Measurements from ENCODE around the gene TP53I11.

The TP53I11 gene

DNA sequence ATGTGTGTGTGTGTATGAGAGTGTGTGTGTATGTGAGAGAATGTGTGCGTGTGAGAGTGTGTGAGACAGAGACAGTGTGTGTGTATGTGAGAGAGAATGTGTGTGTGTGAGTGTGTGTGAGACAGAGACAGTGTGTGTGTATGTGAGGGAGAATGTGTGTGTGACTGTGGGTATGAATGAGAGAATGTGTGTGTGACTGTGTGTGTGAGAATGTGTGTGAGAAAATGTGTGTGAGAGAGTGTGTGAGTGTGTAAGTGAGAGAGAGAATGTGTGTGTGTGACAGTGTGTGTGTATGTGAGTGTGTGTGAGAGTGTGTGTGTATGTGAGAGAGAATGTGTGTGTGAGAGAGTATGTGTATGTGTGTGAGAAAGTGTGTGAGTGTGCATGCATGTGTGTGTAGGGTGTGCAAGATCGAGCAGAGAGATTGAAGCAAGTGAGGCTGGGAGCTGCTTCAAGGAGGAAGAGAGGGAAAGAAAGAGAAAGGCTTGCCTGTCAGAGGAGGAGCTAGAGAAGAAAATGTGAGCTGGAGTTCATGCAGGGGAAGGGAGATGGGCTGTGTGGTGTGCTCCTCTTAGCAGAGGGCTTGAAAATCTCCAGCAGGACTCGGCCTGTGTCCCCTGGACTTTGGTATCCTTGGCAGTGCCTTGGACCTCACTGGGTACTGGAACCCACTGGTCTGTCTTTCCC lies 27.7 kb upstream of the TP53I11 start:
- no peak for DNase-seq

DNA sequence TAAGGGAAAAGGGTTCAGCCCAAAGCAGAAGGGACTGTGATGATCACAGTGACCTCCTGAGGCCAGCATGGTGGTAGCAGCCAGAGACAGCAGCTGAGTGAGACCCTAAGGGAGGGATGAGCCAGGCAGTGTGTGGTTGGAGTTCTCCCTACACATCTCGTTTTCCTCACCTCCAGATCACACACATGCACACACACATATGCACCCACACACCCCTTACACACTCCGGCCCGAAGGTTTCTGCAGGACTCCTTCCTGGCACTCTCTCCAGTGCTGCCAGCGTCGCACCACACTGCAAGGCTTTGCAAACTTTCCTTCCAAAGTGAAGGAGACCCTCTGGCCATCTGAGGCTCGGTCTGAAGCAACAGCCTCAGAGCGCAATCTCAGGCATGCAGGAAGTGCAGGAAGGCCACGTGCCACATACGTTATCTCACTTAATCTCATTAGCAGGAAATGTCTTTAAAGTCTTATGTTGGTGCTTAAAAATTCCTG lies 26.9 kb upstream of the TP53I11 start:
- DNase-seq = peak; percentile 33

DNA sequence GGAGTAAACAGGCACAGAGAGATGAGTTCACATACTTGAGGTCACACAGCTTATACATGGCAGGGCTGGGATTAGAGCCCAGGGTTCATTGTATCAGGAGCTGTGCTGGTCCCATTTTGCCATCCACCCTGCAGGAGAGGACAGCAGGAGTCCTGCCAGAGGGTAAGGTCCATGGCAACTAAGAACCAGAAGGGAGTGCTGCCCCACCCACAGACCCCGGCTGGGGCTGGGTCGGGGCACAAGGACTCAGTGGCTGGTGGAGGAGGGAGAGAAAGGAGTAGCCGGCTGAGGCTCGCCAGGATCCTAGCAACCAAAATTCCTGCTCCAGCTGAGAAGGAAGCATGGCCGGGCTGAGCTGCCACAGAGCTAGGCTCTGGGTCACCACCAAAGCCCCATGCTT lies 25.9 kb upstream of the TP53I11 start:
- DNase-seq = no peak

DNA sequence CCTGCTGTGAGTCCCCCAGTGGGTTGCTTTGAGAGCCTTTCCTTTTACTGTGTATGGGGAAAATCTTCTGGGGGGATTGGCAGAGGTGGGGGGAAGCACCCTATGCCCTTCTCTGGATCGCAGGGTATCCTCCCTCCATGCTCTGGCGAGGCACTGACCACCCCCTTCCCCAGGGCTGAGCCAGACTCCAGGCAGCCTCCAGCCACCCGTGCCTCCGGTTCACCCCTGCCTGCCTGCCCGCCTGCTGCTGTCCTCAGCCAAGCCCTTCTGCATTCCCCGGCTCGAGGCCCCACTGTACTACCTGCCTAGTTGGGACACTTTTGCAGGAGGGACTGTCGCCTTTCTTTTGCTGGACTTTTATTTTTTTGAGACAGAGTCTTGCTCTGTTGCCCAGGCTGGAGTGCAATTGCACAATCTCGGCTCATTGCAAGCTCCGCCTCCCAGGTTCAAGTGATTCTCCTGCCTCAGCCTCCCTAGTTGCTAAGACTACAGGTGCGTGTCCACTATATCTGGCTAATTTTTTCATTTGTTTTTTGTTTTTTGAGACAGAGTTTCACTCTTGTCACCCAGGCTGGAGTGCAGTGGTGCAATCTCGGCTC lies 23.8 kb upstream of the TP53I11 start:
- DNase-seq = no peak

DNA sequence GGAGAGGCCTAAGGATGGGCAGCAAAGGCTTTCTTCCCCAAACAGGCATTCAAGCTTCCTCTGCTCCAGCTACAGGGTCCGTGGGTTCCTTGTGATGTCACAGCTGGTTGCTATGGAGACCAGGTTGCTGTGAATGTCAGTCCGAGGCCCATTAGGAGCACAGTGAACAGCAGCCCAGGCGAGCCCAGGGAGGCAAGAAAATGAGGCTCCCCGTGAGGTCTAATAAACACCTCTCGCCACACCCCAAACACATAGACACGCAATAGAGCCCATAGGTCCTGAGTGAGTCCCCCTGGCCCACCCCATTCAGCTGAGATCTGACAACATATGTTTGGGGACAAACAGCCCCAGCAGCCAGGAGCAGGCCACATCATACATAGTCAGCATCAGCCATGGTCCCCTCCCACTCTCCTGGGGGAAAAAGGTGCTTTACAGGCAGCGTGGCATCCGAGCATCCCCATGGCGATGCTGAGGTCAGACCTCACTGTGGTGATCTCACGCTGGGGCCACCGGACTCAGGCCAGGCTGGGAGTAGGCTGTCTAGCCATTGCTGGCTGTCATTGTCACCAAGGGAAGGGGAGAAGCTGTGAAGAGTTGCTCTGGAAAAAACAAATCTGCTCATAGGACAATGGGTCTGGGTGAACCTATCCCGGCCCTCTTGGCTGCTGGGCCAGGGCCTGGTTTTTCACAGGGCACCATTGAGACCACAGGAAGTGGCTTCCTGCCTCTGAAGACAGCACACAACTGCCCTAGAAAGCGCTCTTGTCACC lies 23.1 kb upstream of the TP53I11 start:
- no peak for DNase-seq

DNA sequence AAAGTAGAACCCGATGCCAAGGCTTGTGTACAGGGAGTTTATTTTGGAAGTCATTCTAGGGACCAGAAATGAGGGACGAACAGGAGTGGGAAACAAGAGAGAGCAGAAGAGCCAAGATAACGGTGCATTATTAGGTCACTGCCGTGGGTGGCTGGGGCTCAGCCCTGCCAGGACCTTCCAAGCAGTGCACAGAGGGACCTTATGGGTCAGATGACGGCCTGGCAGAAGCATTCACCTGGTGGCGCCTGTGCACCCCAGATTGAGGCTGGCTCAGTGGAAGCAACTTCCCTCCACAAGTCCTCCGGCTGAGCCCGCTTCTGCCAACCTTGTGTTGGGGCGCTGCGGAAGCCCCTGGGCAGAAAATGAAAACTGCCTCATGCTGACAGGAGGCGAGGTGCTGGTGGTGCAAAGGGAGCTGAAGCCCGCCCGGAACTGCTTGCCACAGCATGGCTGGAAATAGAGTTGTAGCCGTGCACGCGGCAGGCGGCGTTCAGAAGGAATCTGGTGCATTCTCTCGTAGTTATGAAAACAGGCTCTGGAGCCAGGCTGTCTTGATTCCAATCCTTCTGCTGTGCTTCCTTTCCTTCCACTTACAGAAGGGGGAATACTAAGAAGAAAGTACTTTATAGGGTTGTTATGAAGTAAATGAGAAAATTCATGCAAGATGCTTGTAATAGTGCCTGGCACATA lies 22.2 kb upstream of the TP53I11 start:
- no peak for DNase-seq

DNA sequence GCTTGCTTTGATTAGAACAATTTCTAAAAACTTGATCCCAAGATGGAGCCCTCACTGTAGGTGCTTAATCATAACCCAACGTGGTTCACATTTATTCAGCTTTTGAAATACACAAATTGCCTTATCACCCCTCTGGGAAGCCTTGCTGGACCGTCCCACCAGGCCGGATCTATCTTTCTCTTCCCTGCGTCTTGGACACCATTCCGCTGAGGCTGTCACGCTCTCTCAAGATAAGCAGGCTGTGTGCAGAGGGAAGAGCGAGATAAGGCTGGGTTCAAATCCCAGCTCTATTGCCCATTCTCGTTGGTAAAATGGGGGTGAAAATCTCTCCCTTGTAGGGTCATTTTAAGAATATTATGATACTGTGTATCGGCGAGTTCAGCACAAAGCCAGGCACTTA lies 20.5 kb upstream of the TP53I11 start:
- DNase-seq = no peak

DNA sequence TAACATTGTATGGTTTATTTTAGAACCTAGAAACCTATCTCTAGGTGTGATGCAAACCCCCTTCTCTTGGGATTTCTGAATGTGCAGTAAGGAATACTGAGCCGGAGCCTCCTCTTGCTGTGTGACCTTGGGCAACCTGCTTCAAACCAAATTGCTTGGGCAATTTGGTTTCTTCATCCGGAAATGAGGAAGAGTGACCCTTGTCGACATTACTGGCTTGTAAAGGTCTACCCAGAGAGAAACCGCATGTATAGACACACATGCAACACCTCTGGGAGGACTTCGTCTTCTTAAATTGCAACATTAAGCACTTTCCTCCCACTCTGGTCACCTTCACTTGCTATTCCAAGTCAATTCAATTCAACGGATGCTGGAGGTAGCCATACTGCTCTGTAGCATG lies 19.6 kb upstream of the TP53I11 start:
- no peak for DNase-seq

DNA sequence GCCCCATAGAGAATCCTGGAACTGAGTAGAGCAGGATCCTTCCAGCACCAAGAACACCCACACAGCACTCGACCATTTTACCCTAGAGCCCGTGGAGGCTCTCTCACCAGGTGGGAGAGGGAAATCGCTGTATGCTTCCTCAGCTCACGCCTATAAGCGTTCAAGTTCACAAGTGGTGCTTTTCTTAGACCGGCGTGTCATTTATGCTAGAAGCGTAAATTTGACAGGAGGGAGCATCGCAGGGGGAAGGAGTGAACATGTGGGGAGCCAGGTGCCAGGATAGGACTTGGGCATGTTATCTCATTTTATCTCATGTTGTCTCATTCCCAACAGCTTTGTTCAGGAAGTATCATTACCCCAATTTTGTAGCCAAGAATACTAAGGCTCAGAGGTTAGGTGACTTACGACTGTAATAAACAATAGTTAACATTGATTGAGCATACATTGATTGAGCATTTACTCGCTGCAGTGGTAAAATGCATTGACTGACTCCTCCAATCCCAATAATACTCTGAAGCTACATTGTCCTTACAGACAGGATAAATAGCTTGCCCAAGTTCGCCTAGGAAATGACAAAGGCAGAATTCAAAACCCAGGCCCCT lies 19.1 kb upstream of the TP53I11 start:
- no peak for DNase-seq

DNA sequence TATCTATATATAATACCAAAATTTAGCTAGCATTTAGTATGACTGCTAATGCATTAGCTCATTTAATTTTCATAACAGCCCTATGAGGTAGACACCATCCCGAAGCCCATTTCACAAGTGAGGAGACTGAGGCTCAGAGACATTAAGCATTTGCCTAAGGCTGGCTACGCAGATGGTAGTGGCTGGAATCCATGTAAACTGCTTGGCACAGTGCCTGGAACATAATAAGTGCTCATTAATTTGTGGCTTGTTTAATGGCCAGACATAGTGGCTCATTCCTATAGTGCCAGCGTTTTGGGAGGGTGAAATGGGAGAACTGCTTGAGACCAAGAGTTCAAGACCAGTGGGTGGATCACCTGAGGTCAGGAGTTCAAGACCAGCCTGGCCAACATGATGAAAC lies 17.8 kb upstream of the TP53I11 start:
- DNase-seq = no peak

DNA sequence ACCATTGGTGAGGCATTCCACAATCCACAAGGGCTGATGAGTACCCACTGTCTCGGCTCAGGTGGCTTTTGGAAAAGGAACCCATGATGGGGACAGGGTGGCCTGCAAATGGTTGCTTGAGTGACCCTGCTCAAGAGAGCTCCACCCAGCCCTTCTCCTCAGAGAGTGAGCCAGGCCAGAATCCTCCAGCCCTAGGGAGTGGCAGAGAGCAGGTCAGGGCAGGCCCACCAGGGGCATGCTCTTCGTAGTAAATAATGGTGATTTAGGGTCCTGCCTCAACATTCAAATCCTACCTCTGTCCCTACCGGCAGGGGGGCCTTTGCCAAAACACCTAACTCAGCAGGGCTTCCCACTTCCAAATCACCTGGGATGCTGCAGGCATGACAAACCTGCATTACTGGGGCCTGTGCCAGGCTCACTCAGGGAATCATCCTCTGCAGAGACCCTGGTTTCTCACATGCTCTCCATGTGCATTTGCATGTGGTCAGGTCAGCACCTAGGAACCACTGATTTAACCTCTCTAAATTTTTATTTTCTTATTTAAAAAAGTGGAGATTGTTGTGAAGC lies 17.3 kb upstream of the TP53I11 start:
- no peak for DNase-seq

DNA sequence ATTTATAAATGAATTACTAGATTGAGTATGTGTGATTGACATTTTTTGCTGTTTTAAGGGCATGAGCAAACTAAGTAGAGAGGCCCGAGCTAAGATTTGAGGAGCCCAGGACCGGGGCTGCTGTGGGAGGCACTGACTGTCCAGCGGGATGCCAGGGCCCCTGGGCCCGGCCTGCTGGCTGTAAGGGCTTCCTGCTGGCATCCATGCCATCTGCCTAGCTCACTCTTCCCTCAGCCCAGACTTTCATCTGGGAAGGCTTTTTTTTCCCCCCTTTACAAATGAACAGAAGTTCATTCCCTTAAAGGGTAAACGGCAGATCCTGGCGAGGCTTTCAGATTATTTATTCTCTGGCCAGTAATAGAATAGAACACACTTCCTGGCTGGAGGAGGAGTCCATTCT lies 16.0 kb upstream of the TP53I11 start:
- DNase-seq = no peak

DNA sequence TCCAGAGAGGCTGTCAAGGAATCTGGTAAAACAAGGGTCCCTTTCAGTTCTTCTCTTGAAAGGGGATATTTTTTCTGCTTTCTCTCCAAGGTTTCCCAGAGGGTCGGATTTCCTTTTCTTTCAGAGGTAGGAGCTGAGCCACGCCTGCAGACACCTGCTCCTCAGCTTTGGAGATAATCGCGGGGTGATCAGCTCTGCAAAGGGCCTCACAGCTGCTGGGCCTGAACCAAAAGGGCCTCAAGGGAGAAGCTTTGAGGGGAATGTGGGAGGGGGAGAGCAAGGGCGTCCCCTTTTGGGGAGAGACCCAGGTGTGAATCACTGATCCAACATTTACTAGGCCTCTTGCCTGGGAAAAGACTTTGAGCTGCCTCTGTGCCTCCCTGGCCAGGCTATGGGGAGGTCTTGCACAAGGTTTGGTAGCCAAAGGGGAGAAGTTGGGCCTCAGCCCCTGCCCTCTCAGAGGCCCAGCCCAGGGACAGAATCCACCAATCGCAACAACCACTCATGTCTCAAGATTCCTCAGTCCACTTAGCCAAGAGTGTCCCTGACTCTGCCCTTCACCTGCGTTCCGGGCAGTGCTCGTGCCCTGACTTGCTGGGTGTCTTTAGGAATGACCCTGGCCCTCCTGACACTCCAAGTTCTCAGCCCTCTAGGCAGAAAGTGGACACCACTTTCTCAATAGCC lies 14.0 kb upstream of the TP53I11 start:
- DNase-seq = no peak

DNA sequence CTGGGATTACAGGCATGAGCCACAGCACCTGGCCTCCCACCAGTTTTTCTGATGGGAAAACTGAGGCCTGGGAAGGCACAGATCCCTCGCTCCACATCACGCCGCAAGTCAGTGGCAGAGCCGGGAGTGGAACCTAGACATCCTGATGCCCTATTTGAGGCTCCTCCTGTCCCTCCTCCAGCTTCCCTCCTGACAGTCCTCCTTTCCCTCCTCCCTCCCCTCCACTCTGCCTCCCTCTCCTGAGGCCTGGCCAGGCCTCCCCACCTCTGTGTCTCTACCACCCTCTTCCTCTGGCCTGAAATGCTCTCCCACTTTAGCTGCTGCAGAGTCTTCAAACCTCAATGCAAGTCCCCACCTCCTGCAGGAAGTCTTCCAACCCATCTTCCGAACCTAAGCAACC lies 13.3 kb upstream of the TP53I11 start:
- no peak for DNase-seq

DNA sequence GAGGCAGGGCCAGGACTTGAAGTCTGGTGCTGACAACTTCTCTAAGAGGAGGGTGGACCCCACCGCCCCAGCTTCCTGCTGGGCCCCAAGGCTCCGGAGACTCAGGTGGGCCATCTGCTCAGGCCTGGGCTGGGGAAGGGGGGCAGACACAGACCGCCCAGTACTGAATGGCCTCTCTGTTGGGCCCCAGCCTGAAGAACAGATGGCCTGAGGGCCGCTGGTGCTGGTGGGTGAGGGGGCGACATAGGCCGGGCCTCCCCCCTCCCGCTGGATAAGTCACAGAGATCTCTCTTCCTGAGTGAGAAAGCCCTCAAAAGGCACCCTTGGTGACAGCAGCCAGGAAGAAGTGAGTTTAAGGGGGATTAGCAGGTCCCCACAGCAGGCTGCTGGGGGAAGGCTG lies 12.5 kb upstream of the TP53I11 start:
- DNase-seq = no peak

DNA sequence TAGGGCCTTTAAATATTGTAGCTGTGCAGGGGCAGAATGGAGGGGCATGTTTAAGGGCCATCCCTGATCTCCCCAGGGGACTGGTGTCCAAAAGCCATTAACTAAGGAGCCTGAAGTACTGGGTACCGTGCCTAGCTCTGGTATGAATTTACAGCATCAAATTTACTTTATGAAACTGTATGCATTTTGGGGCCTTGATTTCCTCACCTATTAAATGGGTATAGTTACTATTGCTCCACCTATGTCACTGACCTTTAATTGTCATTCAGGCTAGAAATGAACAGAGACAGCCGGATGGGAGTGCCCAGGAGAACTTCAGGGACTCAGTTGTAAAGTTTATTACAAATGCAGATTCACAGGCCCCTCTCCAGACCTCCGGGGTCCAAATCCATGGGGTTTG lies 11.8 kb upstream of the TP53I11 start:
- no peak for DNase-seq

DNA sequence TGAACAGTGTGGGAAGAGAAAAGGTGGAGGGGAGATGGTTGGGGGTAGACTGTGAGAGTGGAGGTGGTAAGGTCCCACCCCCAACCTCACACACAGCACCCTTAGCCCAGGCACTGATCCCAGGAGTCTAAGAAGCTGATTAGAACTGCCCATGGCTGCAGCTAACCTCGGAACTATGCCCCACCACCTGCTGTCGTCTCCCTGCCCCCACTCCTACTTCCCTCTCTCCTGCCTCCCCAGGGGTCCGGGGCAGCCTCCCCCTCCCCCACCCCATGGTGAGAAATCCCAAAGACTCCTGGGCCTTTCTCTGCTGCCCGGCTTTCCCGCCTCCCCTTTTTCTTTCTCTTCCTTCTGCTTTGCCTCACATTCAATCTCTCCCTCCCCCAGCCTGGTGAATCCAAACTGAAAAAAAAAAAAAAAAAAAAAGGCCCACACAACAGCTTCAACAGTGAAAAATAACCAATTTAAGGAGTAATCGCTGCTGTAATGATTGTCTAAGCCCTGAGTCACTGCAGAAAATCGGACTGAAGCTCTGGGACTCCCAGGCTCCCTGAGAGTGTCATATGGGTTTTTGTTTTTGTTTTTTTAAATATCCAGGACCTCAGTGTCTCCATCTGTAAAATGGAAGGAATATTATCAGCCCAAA lies 9.6 kb upstream of the TP53I11 start:
- DNase-seq = no peak

DNA sequence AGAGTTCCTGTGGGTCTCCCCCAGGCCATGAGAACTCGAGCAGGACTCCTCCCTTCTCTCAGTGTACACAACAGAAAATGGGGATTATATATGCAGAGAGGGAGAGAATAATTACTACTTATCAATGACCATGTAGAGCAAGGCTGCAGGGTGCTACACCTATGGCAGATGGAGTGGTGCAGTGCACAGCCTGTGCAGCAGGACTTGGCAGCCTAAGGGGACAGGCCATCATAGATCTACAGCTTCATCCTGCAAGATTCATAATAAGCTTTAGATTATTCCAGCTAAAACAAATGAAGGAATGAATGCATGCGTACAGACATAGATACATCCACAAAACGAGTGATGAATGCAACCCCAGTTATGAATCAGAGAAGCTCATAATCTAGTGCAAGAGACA lies 8.4 kb upstream of the TP53I11 start:
- no peak for DNase-seq

DNA sequence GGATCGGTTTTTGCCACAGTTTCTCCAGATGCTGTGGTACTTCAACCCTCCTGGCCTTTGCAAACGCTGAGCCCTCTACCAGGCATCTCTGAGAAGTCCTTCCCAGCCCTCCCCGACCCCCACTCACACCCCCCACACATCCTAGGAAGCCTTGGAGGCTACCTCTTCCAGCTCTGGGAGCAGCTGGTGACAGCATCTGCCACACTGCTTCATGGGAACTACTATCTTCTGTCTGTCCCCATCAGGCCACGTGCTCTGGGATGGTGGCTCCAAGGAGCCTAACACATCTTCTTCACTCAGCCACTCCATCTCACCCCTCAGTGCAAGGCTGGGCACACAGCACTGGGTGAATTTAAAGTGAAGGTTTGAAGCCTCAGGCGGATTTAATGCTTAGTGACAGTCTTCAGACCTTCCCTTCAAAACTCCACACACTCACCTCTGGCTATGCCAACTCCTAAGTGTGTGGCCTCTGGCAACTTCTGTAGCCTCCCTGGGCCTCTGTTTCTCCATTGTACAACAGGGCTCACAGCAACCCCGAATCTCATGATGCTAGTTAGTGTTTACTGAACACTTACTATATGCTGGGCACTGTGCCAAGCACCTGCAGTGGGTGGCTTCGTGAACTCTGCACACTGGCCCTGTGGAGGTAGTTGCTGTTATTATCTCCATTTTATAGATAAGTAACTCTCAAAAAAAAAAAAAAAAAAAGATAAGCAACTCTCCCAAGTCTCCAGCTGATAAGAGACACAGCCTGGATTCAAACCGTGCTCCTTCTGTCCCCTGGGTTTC lies 7.3 kb upstream of the TP53I11 start:
- peak; percentile 26 for DNase-seq

DNA sequence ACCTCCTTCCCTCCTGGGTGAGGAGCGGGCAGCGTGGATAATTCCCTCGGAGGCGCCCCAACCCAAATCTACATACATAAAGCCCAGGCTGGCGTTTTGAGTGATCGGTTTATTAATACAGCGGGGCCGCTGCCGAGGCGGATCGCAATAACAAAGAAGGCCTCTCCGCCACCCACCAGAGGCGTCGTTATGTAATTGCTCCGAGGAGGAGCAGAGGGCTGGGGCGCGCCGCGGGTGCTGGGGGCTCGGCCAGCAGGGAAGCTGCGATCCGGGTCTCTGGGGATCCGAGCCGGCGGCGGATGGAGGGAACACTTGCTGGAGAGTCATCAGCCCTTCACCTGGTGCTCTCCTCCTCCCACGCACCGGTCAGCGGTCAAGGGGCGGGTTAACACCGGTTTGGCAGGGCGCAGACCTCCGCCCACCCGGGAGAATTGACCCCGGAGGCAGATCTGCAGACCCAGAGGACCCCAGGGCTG lies 6.4 kb upstream of the TP53I11 start:
- DNase-seq = peak; percentile 55

Data from NCI-H1092 (cell line).